GM21423 (cell line): ENCODE data around the gene USP13.

ENCODE experiments used
- ATAC-seq: cut with Tn5 transposase; IDR thresholded peaks from one replicate; pipeline ENCODE4 v1.9.1; 2021; ENCODE audit warnings: mild to moderate bottlenecking, moderate library complexity; ENCODE audit not compliant: unreplicated experiment

The USP13 gene

GRCh38 chr3:179731544-179731943, 78.7 kb downstream of the USP13 start:
- ATAC-seq = no peak

- ATAC-seq = no peak
Observed at GRCh38 chr3:179732661-179733348, 80.0 kb downstream of the USP13 start.

GRCh38 chr3:179733797-179734196, 81.0 kb downstream of the USP13 start:
- ATAC-seq = no peak

DNA sequence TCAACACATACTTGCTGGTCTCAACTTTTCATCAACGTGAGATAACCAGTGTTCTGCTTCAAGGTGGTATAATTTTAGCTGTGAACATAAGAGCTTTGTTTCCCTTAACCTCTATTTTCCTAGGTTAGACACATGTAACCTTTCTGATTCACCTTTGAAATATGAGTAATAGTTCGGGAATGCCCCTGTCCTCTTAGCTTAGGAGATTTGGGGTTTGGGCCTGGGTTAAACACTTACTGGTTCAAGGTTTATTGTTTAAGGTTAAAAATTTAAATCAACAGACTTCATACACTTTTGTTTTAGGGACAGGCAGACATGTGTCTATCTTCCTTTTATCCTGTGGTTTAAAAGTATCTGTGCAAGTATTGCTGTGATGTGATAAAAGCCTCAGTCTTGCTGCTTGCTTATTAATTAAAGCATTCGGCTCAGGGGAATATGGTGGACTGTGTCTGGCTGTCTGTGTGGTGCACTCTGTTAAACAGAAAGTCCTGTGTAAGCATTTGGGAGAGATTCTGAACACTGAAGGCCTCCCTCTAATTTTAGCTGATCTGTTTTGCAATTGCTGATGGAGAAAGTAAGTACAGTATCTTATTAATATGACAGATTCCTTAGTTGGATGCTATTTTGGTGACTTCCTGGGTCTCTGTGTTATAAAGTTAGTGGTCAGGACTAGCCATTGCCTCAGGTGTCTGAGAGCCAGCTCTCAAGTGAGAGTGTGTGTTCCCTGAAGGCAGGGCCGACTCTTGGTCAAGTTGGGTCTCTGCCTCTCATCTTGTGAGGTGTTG, 81.8 kb downstream of the USP13 start:
- no peak for ATAC-seq

GRCh38 chr3:179735321-179735720, 82.5 kb downstream of the USP13 start:
- ATAC-seq = no peak

DNA sequence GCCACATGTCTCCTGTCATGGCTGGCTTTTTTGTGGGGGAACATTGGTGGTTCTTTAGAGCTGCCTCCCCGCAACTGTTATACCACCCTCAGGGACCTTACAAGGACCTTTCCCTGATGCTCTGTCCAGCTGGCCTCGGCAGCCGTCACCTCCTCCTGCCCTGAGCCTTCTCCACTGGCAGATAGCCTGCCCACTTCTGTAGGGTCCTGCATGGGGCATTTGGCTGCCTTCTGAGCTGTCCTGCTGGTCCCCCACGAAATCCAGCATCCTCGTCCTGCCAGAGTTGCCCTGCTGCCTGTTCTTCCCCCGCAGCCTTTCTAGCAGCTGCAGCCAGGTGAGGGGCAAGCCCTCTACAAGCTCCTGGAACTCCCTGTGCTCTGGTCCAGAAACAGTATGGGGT, 86.2 kb downstream of the USP13 start:
- no peak for ATAC-seq

GRCh38 chr3:179739816-179740594, 87.2 kb downstream of the USP13 start:
- no peak for ATAC-seq

- no peak for ATAC-seq
Observed at GRCh38 chr3:179743913-179744312, 91.1 kb downstream of the USP13 start.

DNA sequence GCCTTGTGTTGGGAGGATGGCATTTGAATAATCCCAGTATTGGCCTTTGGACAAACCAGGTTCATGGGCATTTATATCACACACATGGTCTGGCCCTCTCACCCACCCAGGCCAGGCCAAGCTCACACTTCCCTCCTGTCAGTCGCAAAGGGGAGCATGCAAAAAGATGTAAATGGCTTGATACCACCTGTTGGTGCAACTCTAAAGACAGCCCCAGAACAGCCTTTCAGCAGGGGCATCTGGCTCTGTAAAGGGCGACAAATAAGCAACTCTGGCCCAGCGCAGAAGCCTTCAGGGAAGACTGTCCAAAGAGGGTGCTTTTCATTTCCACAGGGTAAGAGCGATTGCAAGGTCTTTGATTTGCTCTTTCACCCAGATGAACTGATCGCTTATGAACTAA, 91.8 kb downstream of the USP13 start:
- ATAC-seq = no peak

DNA sequence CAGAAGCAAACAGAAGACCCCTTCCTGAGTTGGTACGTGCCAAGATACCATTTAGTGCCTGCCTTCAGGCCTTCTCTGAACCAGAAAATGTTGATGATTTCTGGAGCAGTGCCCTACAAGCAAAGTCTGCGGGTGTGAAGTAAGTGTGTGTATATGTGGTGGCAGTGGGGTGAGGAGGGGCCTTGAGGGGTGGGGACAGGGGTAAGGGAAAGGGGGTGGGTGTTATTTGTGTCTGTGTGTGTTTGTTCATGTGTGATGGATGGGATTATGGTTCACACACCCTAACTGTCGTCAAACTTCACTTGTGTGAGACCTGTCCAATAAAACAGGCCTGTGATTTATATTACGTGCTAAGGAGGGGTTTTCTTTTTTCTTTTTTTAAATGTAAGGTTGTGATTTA, 92.2 kb downstream of the USP13 start:
- ATAC-seq = no peak

GRCh38 chr3:179745716-179746115, 92.9 kb downstream of the USP13 start:
- ATAC-seq = no peak

DNA sequence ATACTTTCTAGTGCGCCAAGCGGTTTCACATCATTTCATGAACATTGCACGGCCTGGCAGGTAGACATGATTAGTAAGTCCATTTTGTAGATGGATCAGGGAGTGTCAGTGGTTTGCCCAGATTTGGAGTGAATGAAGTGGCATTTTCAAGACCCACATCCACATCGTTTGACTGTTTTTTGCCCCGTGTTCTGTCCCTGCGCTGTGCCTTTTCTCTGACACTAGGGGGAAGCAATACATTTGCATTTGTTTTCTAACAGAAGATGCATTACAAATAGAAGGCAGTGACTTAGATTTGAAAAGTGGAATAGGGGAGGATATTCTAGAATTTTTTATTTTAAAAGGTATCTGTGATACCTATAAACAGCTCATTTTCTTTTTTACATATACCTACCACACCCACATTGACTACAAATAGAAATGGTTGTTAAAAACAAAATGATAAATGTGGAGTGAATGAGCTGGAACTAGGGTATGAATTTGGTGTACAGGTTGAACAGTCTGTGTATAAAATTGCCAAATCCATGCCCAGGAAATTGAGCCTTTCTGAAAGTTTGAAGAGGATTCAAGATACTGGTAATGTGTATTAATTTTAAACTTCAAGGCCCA, 98.0 kb downstream of the USP13 start:
- no peak for ATAC-seq

- ATAC-seq = no peak
Observed at GRCh38 chr3:179760944-179761343, 108.1 kb downstream of the USP13 start.

DNA sequence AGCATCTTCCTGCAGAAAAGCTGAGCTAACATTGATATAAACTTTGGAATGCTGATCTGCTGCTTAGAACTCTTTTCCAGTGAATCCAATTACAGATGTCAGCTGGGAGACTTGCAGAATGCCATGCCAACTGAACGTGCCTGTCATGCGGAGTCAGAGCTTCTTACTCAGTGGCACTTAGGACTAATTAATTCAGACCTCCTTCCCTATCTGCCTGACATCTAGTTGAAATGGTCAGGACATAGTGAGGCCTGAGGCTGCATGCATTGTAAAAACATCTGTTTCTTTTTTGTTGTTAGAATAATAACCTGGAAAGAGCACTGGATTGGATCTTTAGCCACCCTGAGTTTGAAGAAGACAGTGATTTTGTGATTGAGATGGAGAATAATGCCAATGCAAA, 112.6 kb downstream of the USP13 start:
- ATAC-seq = no peak

DNA sequence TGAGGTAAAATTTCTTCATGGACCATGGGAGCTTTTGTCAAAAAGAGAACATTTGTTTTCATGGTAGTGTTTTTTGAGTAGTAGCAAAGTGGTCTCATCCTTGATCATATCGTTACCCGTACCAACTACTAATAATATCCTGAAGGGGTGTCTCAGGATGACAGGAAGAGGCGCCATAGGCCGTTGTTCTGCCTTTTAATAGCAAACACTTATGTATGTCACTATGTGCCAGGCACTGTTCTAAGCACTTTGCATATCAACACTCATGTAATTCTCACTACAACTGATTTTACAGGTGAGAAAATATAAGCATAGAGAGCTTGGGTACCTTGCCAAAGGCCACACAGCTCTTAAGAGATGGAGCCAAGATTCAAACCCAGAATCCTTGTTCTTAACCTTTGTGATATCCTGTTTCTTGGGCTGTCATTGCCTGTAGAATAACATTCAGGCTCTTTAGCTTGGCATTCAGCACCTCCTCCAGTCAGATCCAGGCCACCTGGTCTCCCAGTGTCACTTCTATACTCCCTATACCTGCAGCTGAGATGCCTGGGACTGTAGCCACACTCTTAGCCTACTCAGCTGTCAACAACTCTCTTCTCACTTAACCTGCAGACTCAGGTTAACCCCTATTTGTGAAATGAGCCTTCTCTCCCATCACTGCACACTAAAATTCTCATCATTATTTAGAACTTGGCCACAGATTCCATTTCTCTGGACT, 113.7 kb downstream of the USP13 start:
- no peak for ATAC-seq

- ATAC-seq = no peak
Observed at GRCh38 chr3:179768080-179768479, 115.2 kb downstream of the USP13 start.

- ATAC-seq = no peak
Observed at GRCh38 chr3:179769411-179770247, 116.8 kb downstream of the USP13 start.

GRCh38 chr3:179771797-179772196, 119.0 kb downstream of the USP13 start:
- no peak for ATAC-seq

GRCh38 chr3:179772297-179772696, 119.5 kb downstream of the USP13 start:
- no peak for ATAC-seq
